ENCODE data around the gene DDN.

DDN gene

GRCh38 chr12:48999371-49000131, at the start of gene DDN:
DDN (minus strand) TSS chr12:48999375; CDS start chr12:48999287, 88 bp downstream.
- TF ChIP-seq SUZ12 (IDR thresholded peaks at IDR 0.05; ENCODE audit: extremely low read depth, insufficient read depth, insufficient read length) (no peak), YY1 (IDR thresholded peaks at IDR 0.05; ENCODE audit: insufficient read depth, insufficient read length) (no peak), ZNF274 (IDR thresholded peaks at IDR 0.05; ENCODE audit: low read depth, low read length) (no peak)
- peak within 1 kb of the TSS; percentile 75 for H3K9ac ChIP-seq (ENCODE audit: insufficient read length, low read depth)
- H3K4me1 ChIP-seq (ENCODE audit: insufficient read depth, insufficient read length), result peaks cover 12% of the 10 kb centered on the region
- H3K27me3 ChIP-seq (ENCODE audit: insufficient read depth, insufficient read length), result peaks cover 58% of the 10 kb centered on the region
- peak within 1 kb of the TSS; percentile 71 for H3K4me3 ChIP-seq (ENCODE audit: insufficient read length, low read depth)
- H3K36me3 ChIP-seq (ENCODE audit: insufficient read depth, insufficient read length, low read length), result peaks cover 36% of the 10 kb centered on the region
- no peaks in the 10 kb centered on the region for H3K9me3 ChIP-seq (ENCODE audit: insufficient read depth, low read length)
- no peak for DNase-seq (ENCODE audit: low read depth, low spot score)

GRCh38 chr12:49048953-49049352, 49.8 kb upstream of the DDN start:
- DNase-seq (ENCODE audit: low read depth, low spot score), result no peak
- H3K4me1 ChIP-seq (ENCODE audit: insufficient read depth, insufficient read length), result no peaks in the 10 kb centered on the region
- no peak overlapping the region for H3K9ac ChIP-seq (ENCODE audit: insufficient read length, low read depth)
- H3K4me3 ChIP-seq (ENCODE audit: insufficient read length, low read depth), result no peak overlapping the region
- no peaks in the 10 kb centered on the region for H3K9me3 ChIP-seq (ENCODE audit: insufficient read depth, low read length)
- peaks cover 97% of the 10 kb centered on the region for H3K36me3 ChIP-seq (ENCODE audit: insufficient read depth, insufficient read length, low read length)
- TF ChIP-seq ZNF274 (IDR thresholded peaks at IDR 0.05; ENCODE audit: low read depth, low read length) (no peak), YY1 (IDR thresholded peaks at IDR 0.05; ENCODE audit: insufficient read depth, insufficient read length) (no peak)
- H3K27me3 ChIP-seq (ENCODE audit: insufficient read depth, insufficient read length), result no peaks in the 10 kb centered on the region

GRCh38 chr12:49046129-49046895, 47.1 kb upstream of the DDN start:
- H3K9me3 ChIP-seq (ENCODE audit: insufficient read depth, low read length), result no peaks in the 10 kb centered on the region
- H3K4me3 ChIP-seq (ENCODE audit: insufficient read length, low read depth), result no peak overlapping the region
- no peaks in the 10 kb centered on the region for H3K27me3 ChIP-seq (ENCODE audit: insufficient read depth, insufficient read length)
- TF ChIP-seq YY1 (IDR thresholded peaks at IDR 0.05; ENCODE audit: insufficient read depth, insufficient read length), result no peak
- no peak for TF ChIP-seq ZNF274 (IDR thresholded peaks at IDR 0.05; ENCODE audit: low read depth, low read length)
- TF ChIP-seq SUZ12 (IDR thresholded peaks at IDR 0.05; ENCODE audit: extremely low read depth, insufficient read depth, insufficient read length), result no peak
- peaks cover 3% of the 10 kb centered on the region for H3K4me1 ChIP-seq (ENCODE audit: insufficient read depth, insufficient read length)
- no peak overlapping the region for H3K9ac ChIP-seq (ENCODE audit: insufficient read length, low read depth)
- no peak for DNase-seq (ENCODE audit: low read depth, low spot score)
- H3K36me3 ChIP-seq (ENCODE audit: insufficient read depth, insufficient read length, low read length), result peaks cover 97% of the 10 kb centered on the region

- no peak for TF ChIP-seq SUZ12 (IDR thresholded peaks at IDR 0.05; ENCODE audit: extremely low read depth, insufficient read depth, insufficient read length)
- TF ChIP-seq YY1 (IDR thresholded peaks at IDR 0.05; ENCODE audit: insufficient read depth, insufficient read length), result no peak
- TF ChIP-seq ZNF274 (IDR thresholded peaks at IDR 0.05; ENCODE audit: low read depth, low read length), result no peak
- Histone ChIP-seq H3K9ac (ENCODE audit: insufficient read length, low read depth) (no peak overlapping the region), H3K4me1 (ENCODE audit: insufficient read depth, insufficient read length) (peaks cover 3% of the 10 kb centered on the region), H3K4me3 (ENCODE audit: insufficient read length, low read depth) (no peak overlapping the region), H3K36me3 (ENCODE audit: insufficient read depth, insufficient read length, low read length) (peaks cover 97% of the 10 kb centered on the region), H3K27me3 (ENCODE audit: insufficient read depth, insufficient read length) (no peaks in the 10 kb centered on the region), H3K9me3 (ENCODE audit: insufficient read depth, low read length) (no peaks in the 10 kb centered on the region)
- no peak for DNase-seq (ENCODE audit: low read depth, low spot score)
Measured at GRCh38 chr12:49044660-49045059, 45.5 kb upstream of the DDN start.

GRCh38 chr12:49043856-49044258, 44.7 kb upstream of the DDN start:
- Histone ChIP-seq H3K9ac (ENCODE audit: insufficient read length, low read depth) (no peak overlapping the region), H3K27me3 (ENCODE audit: insufficient read depth, insufficient read length) (no peaks in the 10 kb centered on the region)

GRCh38 chr12:49043241-49043640, 44.1 kb upstream of the DDN start:
- DNase-seq (ENCODE audit: low read depth, low spot score), result no peak
- H3K9me3 ChIP-seq (ENCODE audit: insufficient read depth, low read length), result no peaks in the 10 kb centered on the region
- H3K4me1 ChIP-seq (ENCODE audit: insufficient read depth, insufficient read length), result peaks cover 3% of the 10 kb centered on the region
- H3K9ac ChIP-seq (ENCODE audit: insufficient read length, low read depth), result no peak overlapping the region
- H3K4me3 ChIP-seq (ENCODE audit: insufficient read length, low read depth), result no peak overlapping the region
- TF ChIP-seq ZNF274 (IDR thresholded peaks at IDR 0.05; ENCODE audit: low read depth, low read length) (no peak), YY1 (IDR thresholded peaks at IDR 0.05; ENCODE audit: insufficient read depth, insufficient read length) (no peak), SUZ12 (IDR thresholded peaks at IDR 0.05; ENCODE audit: extremely low read depth, insufficient read depth, insufficient read length) (no peak)
- H3K36me3 ChIP-seq (ENCODE audit: insufficient read depth, insufficient read length, low read length), result peaks cover 97% of the 10 kb centered on the region
- no peaks in the 10 kb centered on the region for H3K27me3 ChIP-seq (ENCODE audit: insufficient read depth, insufficient read length)

More at GRCh38 chr12:49043856-49044258, 44.7 kb upstream of the DDN start:
- DNase-seq (ENCODE audit: low read depth, low spot score), result peak; percentile 54
- Histone ChIP-seq H3K36me3 (ENCODE audit: insufficient read depth, insufficient read length, low read length) (peaks cover 97% of the 10 kb centered on the region), H3K4me1 (ENCODE audit: insufficient read depth, insufficient read length) (peaks cover 3% of the 10 kb centered on the region), H3K9me3 (ENCODE audit: insufficient read depth, low read length) (no peaks in the 10 kb centered on the region), H3K4me3 (ENCODE audit: insufficient read length, low read depth) (no peak overlapping the region)
- no peak for TF ChIP-seq YY1 (IDR thresholded peaks at IDR 0.05; ENCODE audit: insufficient read depth, insufficient read length)
- no peak for TF ChIP-seq SUZ12 (IDR thresholded peaks at IDR 0.05; ENCODE audit: extremely low read depth, insufficient read depth, insufficient read length)
- TF ChIP-seq ZNF274 (IDR thresholded peaks at IDR 0.05; ENCODE audit: low read depth, low read length), result no peak

GRCh38 chr12:49041881-49042484, 42.8 kb upstream of the DDN start:
- Histone ChIP-seq H3K36me3 (ENCODE audit: insufficient read depth, insufficient read length, low read length) (peaks cover 98% of the 10 kb centered on the region), H3K4me1 (ENCODE audit: insufficient read depth, insufficient read length) (peaks cover 3% of the 10 kb centered on the region), H3K9me3 (ENCODE audit: insufficient read depth, low read length) (no peaks in the 10 kb centered on the region), H3K9ac (ENCODE audit: insufficient read length, low read depth) (no peak overlapping the region), H3K27me3 (ENCODE audit: insufficient read depth, insufficient read length) (no peaks in the 10 kb centered on the region), H3K4me3 (ENCODE audit: insufficient read length, low read depth) (no peak overlapping the region)
- no peak for TF ChIP-seq YY1 (IDR thresholded peaks at IDR 0.05; ENCODE audit: insufficient read depth, insufficient read length)
- no peak for TF ChIP-seq ZNF274 (IDR thresholded peaks at IDR 0.05; ENCODE audit: low read depth, low read length)
- TF ChIP-seq SUZ12 (IDR thresholded peaks at IDR 0.05; ENCODE audit: extremely low read depth, insufficient read depth, insufficient read length), result no peak
- DNase-seq (ENCODE audit: low read depth, low spot score), result no peak

Data from NT2/D1 (cell line).